Measurements from ENCODE around the gene PPP2R5C. TPM values are rescaled to one million over a fixed set of nuclear protein-coding genes. Genes with fewer than 3 reads are reported as not detected.
A peak's percentile ranks its signal among the peaks of the same experiment; 100 is the strongest.
"Not testable (repeated sequence)": the region's sequence is repeated elsewhere in the genome, so short reads cannot be mapped to it uniquely, and the experiment has no call there.

The PPP2R5C gene
- total RNA-seq, 1 donor from 2014 or later: 227 TPM

GRCh38 chr14:101728367-101728742, 33.2 kb upstream of the PPP2R5C start:
- ATAC-seq (ENCODE audit: low read depth): no peak
- H3K27ac Mint-ChIP-seq: no peak overlapping the region
- CTCF ChIA-PET: interaction anchor here (1.5 kb wide), 1 partner anchor 22 kb away, joined by 3 read pairs; no protein-coding TSS in a partner anchor

DNA sequence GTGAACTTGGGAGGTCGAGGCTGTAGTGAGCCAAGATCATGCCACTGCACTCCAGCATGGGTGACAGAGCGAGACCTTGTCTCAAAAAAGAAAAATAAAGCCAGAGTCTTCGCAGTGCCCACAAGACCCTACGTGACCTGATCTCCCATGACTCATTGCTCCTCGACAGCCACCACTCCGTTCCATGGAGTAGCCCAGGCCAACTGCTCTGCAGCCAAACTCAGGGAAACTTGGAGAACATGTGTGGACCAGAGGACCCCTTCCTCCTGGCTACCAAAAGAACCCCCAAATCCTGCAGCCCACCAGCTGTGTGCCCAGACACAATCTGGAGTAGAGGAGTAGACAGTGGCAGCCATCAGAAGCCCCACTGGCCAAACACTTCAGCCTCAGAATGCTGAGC, 32.1 kb upstream of the PPP2R5C start:
- intact Hi-C loops (cut with micrococcal nuclease): no loop called here
- Mint-ChIP-seq H3K36me3 (ENCODE audit: low read depth) (no peaks in the 10 kb centered on the region), H3K27ac (no peak overlapping the region), H3K4me1 (peaks cover 22% of the 10 kb centered on the region), H3K27me3 (no peaks in the 10 kb centered on the region), H3K4me3 (no peak overlapping the region), H3K9me3 (no peaks in the 10 kb centered on the region)
- no peak for ATAC-seq (ENCODE audit: low read depth)
- ChIA-PET CTCF (interaction anchor here (1.5 kb wide), 1 partner anchor 23 kb away, joined by 3 read pairs; no protein-coding TSS in a partner anchor), POLR2A (no interaction called here)
- no peak for DNase-seq
- no peak for TF ChIP-seq CTCF (IDR thresholded peaks at IDR 0.05)

More at GRCh38 chr14:101728367-101728742, 33.2 kb upstream of the PPP2R5C start:
- Mint-ChIP-seq H3K36me3 (ENCODE audit: low read depth) (no peaks in the 10 kb centered on the region), H3K4me3 (no peak overlapping the region), H3K9me3 (no peaks in the 10 kb centered on the region), H3K27me3 (no peaks in the 10 kb centered on the region), H3K4me1 (peaks cover 22% of the 10 kb centered on the region)
- intact Hi-C loops (cut with micrococcal nuclease): no loop called here
- POLR2A ChIA-PET: no interaction called here
- no peak for TF ChIP-seq CTCF (IDR thresholded peaks at IDR 0.05)
- DNase-seq: no peak

GRCh38 chr14:101730157-101730556, 31.4 kb upstream of the PPP2R5C start:
- H3K27me3 Mint-ChIP-seq; H3K27ac Mint-ChIP-seq; H3K9me3 Mint-ChIP-seq; intact Hi-C loops (cut with micrococcal nuclease); DNase-seq; H3K4me3 Mint-ChIP-seq; CTCF ChIA-PET; H3K36me3 Mint-ChIP-seq (ENCODE audit: low read depth); ATAC-seq (ENCODE audit: low read depth): not testable (repeated sequence)
- H3K4me1 Mint-ChIP-seq: peaks cover 22% of the 10 kb centered on the region
- POLR2A ChIA-PET: interaction anchor here (1.0 to 1.6 kb wide), 3 partner anchors 217 to 587 kb away, joined by 3 to 4 read pairs (median 4); no protein-coding TSS in a partner anchor

GRCh38 chr14:101730626-101731186, 30.8 kb upstream of the PPP2R5C start:
- TF ChIP-seq CTCF (IDR thresholded peaks at IDR 0.05): no peak
- peaks cover 2% of the 10 kb centered on the region for H3K27me3 Mint-ChIP-seq
- H3K27ac Mint-ChIP-seq: no peak overlapping the region
- H3K36me3 Mint-ChIP-seq (ENCODE audit: low read depth): no peaks in the 10 kb centered on the region
- no peak for ATAC-seq (ENCODE audit: low read depth)
- H3K4me1 Mint-ChIP-seq: peaks cover 22% of the 10 kb centered on the region
- no peak overlapping the region for H3K4me3 Mint-ChIP-seq
- H3K9me3 Mint-ChIP-seq: no peaks in the 10 kb centered on the region
- intact Hi-C loops (cut with micrococcal nuclease): loop anchor here (1.0 kb wide), 2 partner anchors 8 to 30 kb away; no protein-coding TSS in a partner anchor
- POLR2A ChIA-PET: interaction anchor here (1.0 to 1.9 kb wide), 6 partner anchors 8 to 586 kb away, joined by 3 to 6 read pairs (median 4); no protein-coding TSS in a partner anchor
- DNase-seq: no peak
- CTCF ChIA-PET: no interaction called here

GRCh38 chr14:101731187-101732080, 30.1 kb upstream of the PPP2R5C start:
- peak; percentile 96 for ATAC-seq (ENCODE audit: low read depth)
- TF ChIP-seq CTCF (IDR thresholded peaks at IDR 0.05): no peak
- peak overlapping the region; percentile 54 for H3K27ac Mint-ChIP-seq
- ChIA-PET CTCF (interaction anchor here (1.0 kb wide), 1 partner anchor 40 kb away, joined by 3 read pairs; no protein-coding TSS in a partner anchor), POLR2A (interaction anchor here (0.9 to 1.9 kb wide), 7 partner anchors 9 to 586 kb away, joined by 3 to 6 read pairs (median 4); no protein-coding TSS in a partner anchor)
- H3K36me3 Mint-ChIP-seq (ENCODE audit: low read depth): no peaks in the 10 kb centered on the region
- H3K4me3 Mint-ChIP-seq: peak overlapping the region; percentile 16
- DNase-seq: peak; percentile 34
- peaks cover 3% of the 10 kb centered on the region for H3K27me3 Mint-ChIP-seq
- H3K9me3 Mint-ChIP-seq: no peaks in the 10 kb centered on the region
- H3K4me1 Mint-ChIP-seq: peaks cover 22% of the 10 kb centered on the region
- intact Hi-C loops (cut with micrococcal nuclease): loop anchor here (1.0 kb wide), 2 partner anchors 9 to 29 kb away; no protein-coding TSS in a partner anchor

Data from activated B cell treated with CpG ODN at 0.5 μM for 24 hours (primary cell).